ENCODE measurements around the gene ANTXR1.

DNA sequence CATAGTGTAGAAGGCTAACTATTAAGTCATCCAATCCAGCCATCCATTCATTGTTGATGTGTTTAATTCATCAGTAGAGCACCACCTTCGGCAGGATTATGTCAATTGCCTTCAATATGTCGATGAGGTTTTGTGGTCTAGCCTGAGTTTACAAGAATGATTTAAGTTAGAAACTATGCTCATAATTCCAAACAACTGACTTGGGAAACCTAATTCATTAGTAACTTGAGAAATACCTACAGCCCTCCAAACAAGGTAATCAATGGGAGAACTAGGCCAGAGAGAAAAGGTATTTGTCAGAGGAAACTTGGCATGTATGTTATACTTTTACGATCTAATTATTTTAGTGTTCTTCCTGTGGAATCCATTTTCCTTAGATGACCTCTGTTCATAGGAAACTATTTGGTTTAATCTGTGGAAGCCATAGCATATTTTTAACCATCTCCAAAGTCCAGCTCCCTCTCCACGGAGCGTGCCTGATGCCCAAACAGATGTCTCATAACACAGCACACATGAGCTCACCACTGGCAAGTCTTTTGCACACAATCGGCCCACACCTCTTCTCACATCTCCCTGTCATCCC, 225.6 kb downstream of the ANTXR1 start:
- TF ChIP-seq, protein P1, sequence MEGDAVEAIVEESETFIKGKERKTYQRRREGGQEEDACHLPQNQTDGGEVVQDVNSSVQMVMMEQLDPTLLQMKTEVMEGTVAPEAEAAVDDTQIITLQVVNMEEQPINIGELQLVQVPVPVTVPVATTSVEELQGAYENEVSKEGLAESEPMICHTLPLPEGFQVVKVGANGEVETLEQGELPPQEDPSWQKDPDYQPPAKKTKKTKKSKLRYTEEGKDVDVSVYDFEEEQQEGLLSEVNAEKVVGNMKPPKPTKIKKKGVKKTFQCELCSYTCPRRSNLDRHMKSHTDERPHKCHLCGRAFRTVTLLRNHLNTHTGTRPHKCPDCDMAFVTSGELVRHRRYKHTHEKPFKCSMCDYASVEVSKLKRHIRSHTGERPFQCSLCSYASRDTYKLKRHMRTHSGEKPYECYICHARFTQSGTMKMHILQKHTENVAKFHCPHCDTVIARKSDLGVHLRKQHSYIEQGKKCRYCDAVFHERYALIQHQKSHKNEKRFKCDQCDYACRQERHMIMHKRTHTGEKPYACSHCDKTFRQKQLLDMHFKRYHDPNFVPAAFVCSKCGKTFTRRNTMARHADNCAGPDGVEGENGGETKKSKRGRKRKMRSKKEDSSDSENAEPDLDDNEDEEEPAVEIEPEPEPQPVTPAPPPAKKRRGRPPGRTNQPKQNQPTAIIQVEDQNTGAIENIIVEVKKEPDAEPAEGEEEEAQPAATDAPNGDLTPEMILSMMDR (optimal IDR thresholded peaks at IDR 0.05 in 1 of 3, IDR thresholded peaks at IDR 0.05 in 1 of 3, conservative IDR thresholded peaks at IDR 0.05 in 1 of 3; ENCODE audit: extremely low read depth in 1 of 3, insufficient read depth in 2 of 3, low read length in 3 of 3) = no peak
- no peak for TF ChIP-seq EZH2 (IDR thresholded peaks at IDR 0.05; ENCODE audit: low read length)

All from keratinocyte (primary cell).